MV-4-11 (cell line): ENCODE measurements around the gene KATNB1.
"Not testable (repeated sequence)": the region's sequence is repeated elsewhere in the genome, so short reads cannot be mapped to it uniquely, and the experiment has no call there.

Experiments
- DNase-seq: peaks from one replicate; lab custom pipeline; 2025; lab: John Stamatoyannopoulos, UW

The KATNB1 gene

GRCh38 chr16:57743886-57744641 lies 8.5 kb downstream of the KATNB1 start:
- no peak for DNase-seq

DNA sequence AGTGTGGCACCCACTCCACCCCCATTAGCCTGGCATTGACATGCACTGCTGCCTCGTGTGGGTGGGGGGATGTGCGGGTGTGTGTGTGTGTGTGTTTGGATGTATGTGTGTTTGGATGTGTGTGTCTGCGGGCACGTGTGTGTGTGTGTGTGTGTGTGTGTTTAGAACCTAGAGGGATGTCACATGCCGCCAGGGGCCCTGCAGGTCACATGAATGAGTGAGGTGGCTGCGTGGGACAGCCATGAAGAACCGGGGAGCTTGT lies 9.0 kb downstream of the KATNB1 start:
- DNase-seq, result no peak

GRCh38 chr16:57745768-57746167 lies 10.2 kb downstream of the KATNB1 start:
- DNase-seq, result no peak

- DNase-seq, result not testable (repeated sequence)
Observed at GRCh38 chr16:57746316-57746715, 10.7 kb downstream of the KATNB1 start.

DNA sequence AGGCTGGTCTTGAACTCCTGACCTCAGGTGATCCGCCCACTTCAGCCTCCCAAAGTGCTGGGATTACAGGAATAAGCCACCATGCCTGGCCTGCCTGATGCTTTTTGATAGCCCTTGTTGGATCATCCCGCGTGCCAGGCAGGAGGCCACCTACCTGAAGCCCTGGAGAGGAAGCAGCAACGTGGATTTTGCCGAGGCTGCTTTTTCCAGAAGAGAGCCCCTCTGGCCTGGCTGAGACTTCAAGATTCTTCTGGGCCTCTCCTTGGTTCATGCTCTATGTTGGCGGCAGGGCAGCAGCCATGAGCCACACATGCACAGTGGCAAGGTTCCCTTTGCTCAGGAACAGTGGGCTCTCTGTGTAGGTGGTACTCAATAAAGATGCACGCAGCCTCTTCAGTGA lies 11.5 kb downstream of the KATNB1 start:
- DNase-seq, result no peak

DNA sequence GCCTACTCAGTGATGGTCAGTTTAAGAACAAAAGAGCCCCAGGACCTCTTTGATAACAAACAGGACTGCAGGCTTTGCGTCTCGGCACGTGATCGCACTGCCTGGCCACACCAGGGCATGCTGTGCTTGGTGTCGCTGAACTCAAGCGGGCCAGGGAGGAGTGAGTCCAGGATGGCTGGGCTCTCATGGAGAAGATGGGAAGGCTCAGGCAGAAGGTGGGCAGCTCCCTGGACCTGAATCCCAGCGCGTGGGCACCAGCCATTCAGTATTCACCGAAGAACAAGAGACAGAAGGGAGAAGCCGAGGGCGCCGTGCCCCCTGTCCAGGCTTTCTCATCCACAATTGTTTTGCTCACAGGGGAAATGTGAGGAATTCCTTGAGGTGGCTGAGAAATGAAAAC lies 11.9 kb downstream of the KATNB1 start:
- no peak for DNase-seq

GRCh38 chr16:57747996-57748395 lies 12.4 kb downstream of the KATNB1 start:
- no peak for DNase-seq

DNA sequence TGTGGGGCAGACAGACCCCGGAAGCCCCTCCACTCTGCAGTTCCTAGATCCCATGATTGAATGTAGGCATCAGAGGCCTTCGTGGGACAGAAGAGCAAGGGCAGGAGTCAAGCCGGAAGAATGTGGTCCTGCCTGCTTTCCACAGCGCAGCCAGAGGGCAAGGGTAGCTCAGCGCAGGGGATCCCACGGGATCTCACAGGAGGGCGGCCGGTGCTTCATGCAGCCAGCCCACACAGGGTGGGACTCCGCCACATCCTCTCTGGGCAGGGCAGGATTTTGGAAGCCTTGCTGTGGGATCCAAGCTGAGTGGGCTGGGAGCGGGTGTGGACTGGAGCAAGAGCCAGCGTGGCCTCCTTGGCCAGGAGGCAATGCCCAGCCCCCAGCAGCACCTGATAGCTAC lies 13.0 kb downstream of the KATNB1 start:
- no peak for DNase-seq

GRCh38 chr16:57749101-57749692 lies 13.6 kb downstream of the KATNB1 start:
- no peak for DNase-seq

DNA sequence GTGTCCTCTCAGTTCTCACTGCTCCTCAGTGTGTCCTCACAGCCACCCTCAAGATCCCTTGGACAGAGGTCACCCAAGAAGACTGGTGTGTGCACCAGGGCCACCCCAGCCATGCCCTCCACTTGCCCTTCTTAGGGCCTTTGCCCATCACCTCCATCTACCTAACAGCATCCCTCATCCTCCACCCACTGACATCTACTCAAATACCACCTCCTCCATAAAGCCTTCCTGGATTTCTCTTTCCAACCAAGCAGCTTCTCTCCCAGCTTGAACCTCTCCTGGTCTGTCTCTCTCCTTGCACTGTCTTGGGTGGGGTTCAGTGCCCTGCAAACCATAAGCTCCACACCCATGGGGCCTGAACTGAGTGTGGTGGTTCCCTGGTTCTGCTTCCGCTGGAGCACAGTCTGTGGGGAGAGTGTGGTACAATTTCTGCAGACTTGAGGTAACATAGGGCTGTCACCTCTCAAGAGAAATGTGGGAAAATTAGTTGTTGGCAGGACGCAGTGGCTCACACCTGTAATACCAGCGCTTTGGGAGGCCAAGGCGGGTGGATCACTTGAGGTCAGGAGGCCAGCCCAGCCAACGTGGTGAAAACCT lies 14.4 kb downstream of the KATNB1 start:
- no peak for DNase-seq

- DNase-seq, result no peak
Observed at GRCh38 chr16:57750796-57751538, 15.4 kb downstream of the KATNB1 start.

GRCh38 chr16:57751539-57752202 lies 16.1 kb downstream of the KATNB1 start:
- no peak for DNase-seq

- DNase-seq, result no peak
Observed at GRCh38 chr16:57752203-57752580, 16.6 kb downstream of the KATNB1 start.

DNA sequence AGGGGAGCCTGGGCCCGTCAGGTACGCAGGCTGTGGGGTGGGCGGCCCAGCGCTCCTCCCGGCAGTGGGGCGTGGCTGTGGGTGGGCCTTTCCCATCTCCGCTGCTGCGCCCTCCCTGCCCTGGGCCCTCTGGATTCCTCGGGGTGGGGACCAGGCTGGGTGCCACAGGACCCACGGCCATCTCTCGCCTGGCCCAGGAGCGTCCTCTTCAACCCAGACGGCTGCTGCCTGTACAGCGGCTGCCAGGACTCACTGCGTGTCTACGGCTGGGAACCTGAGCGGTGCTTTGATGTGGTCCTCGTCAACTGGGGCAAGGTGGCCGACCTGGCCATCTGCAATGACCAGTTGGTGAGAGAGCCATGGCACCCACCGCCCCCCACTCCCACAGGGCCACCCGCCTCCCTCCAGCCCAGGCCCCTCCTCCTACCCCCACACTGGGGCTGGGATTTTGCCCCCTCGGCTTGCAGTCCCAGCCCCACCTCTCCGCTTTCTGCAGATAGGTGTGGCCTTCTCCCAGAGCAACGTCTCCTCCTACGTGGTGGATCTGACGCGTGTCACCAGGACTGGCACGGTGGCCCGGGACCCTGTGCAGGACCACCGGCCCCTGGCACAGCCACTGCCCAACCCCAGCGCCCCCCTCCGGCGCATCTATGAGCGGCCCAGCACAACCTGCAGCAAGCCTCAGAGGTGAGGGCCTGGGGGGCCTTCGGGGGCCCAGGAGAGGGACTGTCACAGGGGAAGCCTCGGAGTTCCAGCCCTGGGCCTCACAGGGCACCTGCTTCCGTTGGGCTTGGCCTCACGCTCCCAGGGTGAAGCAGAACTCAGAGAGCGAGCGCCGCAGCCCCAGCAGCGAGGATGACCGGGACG lies 17.2 kb downstream of the KATNB1 start:
- DNase-seq, result no peak

GRCh38 chr16:57753448-57754353 lies 18.1 kb downstream of the KATNB1 start:
- DNase-seq, result no peak

- no peak for DNase-seq
Observed at GRCh38 chr16:57754354-57755060, 18.9 kb downstream of the KATNB1 start.

- no peak for DNase-seq
Observed at GRCh38 chr16:57755061-57755684, 19.6 kb downstream of the KATNB1 start.

GRCh38 chr16:57755726-57756423 lies 20.3 kb downstream of the KATNB1 start:
- no peak for DNase-seq
